NCI-H2107 treated with DMSO at 0.1 percent for 48 hours (cell line): ENCODE data around the gene CFAP251.

Experiments used
- DNase-seq: peaks from one replicate; lab custom pipeline; 2025; ENCODE audit not compliant: unreplicated experiment; lab: John Stamatoyannopoulos, UW

The CFAP251 gene

DNA sequence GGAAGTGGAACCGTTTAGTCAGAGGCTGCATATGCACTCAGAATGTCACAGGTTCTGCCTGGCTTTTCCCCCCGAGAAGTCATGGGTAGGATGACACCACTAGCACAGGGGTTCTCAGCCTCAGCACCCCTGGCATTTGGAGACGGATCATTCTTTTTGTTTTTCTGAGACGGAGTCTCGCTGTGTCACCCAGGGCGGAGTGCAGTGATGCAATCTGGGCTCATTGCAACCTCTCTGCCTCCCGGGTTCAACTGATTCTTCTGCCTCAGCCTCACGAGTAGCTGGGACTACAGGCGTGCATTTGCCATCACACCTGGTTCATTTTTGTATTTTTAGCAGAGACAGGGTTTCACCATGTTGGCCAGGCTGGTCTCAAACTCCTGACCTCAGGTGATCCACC, 131.4 kb downstream of the CFAP251 start:
- no peak for DNase-seq

GRCh38 chr12:122050706-122051105, 132.3 kb downstream of the CFAP251 start:
- DNase-seq = no peak

- DNase-seq = no peak
These were observed 133.0 kb downstream of the CFAP251 start for GRCh38 chr12:122051231-122051876.

GRCh38 chr12:122052285-122052684, 133.9 kb downstream of the CFAP251 start:
- no peak for DNase-seq
